ENCODE measurements around the gene RERE. TPM values are rescaled to one million over a fixed set of nuclear protein-coding genes. Genes with fewer than 3 reads are reported as not detected.

The RERE gene
- total RNA-seq, 1 experiment from 2014 or later: 217 TPM

DNA sequence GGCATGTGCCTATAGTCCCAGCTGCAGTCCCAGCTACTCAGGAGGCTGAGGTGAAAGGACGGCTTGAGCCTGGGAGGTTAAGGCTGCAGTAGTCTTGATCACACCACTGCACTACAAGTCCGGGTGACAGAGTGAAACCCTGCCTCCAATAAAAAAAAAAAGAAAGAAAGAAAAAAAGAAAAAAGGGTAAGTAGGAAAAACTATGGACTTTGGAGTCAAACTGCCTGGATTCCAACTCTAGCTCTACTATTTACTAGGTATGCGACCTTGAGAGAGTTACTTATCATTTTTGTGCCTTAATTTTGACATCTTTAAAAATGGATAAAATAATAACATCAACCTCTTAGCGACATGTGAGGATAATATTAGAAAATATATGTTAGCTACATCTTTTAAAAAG is 348.7 kb downstream of the RERE start:
- no peak for ATAC-seq

GRCh38 chr1:8467308-8467707 is 350.1 kb downstream of the RERE start:
- H3K27me3 ChIP-seq (ENCODE audit: control insufficient read depth, insufficient read depth, low read length): no peaks in the 10 kb centered on the region
- no peak overlapping the region for H3K27ac ChIP-seq (ENCODE audit: low read length)
- H3K4me1 ChIP-seq (ENCODE audit: control insufficient read depth, insufficient read depth, low read length): peaks cover 27% of the 10 kb centered on the region
- H3K36me3 ChIP-seq (ENCODE audit: control insufficient read depth, insufficient read depth, low read length): peaks cover 2% of the 10 kb centered on the region
- ChIA-PET POLR2A (no interaction called here), CTCF (no interaction called here)
- no peak for DNase-seq (ENCODE audit: low read depth, low spot score)
- TF ChIP-seq REST (IDR thresholded peaks at IDR 0.05; ENCODE audit: insufficient read depth in 1 of 2, low read depth in 2 of 2, low read length in 1 of 2) (no peak), TCF7L2 (IDR thresholded peaks at IDR 0.05; ENCODE audit: low read depth, low read length) (no peak), SIN3A (IDR thresholded peaks at IDR 0.05; ENCODE audit: borderline replicate concordance, insufficient read depth, low read depth, low read length) (no peak), POLR2AphosphoS5 (IDR thresholded peaks at IDR 0.05; ENCODE audit: low read depth, low read length) (no peak)
- TF ChIP-seq, protein P1, sequence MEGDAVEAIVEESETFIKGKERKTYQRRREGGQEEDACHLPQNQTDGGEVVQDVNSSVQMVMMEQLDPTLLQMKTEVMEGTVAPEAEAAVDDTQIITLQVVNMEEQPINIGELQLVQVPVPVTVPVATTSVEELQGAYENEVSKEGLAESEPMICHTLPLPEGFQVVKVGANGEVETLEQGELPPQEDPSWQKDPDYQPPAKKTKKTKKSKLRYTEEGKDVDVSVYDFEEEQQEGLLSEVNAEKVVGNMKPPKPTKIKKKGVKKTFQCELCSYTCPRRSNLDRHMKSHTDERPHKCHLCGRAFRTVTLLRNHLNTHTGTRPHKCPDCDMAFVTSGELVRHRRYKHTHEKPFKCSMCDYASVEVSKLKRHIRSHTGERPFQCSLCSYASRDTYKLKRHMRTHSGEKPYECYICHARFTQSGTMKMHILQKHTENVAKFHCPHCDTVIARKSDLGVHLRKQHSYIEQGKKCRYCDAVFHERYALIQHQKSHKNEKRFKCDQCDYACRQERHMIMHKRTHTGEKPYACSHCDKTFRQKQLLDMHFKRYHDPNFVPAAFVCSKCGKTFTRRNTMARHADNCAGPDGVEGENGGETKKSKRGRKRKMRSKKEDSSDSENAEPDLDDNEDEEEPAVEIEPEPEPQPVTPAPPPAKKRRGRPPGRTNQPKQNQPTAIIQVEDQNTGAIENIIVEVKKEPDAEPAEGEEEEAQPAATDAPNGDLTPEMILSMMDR (IDR thresholded peaks at IDR 0.05): no peak
- no peak for ATAC-seq
- in situ Hi-C loops (cut with HindIII; ENCODE audit: low pct_unique_long_range_greater_than_20kb, low sequenced_read_pairs) (no loop called here), intact Hi-C loops (cut with micrococcal nuclease; ENCODE audit: unreplicated experiment) (no loop called here)
- H3K4me3 ChIP-seq (ENCODE audit: low read depth in 2 of 2, low read length in 2 of 2): no peak overlapping the region
- no TSS peak for BruUV-seq (replicated peaks)
- no peaks in the 10 kb centered on the region for H3K9me3 ChIP-seq (ENCODE audit: control insufficient read depth, insufficient read depth, low read depth, low read length)

More for the DNA sequence above, 348.7 kb downstream of the RERE start:
- Histone ChIP-seq H3K27ac (ENCODE audit: low read length) (no peak overlapping the region), H3K9me3 (ENCODE audit: control insufficient read depth, insufficient read depth, low read depth, low read length) (no peaks in the 10 kb centered on the region), H3K4me1 (ENCODE audit: control insufficient read depth, insufficient read depth, low read length) (peaks cover 18% of the 10 kb centered on the region), H3K4me3 (ENCODE audit: low read depth in 2 of 2, low read length in 2 of 2) (no peak overlapping the region), H3K36me3 (ENCODE audit: control insufficient read depth, insufficient read depth, low read length) (peaks cover 2% of the 10 kb centered on the region), H3K27me3 (ENCODE audit: control insufficient read depth, insufficient read depth, low read length) (no peaks in the 10 kb centered on the region)
- BruUV-seq (replicated peaks): no TSS peak
- CTCF ChIA-PET: no interaction called here
- no peak for TF ChIP-seq REST (IDR thresholded peaks at IDR 0.05; ENCODE audit: insufficient read depth in 1 of 2, low read depth in 2 of 2, low read length in 1 of 2)
- no peak for TF ChIP-seq POLR2AphosphoS5 (IDR thresholded peaks at IDR 0.05; ENCODE audit: low read depth, low read length)
- TF ChIP-seq SIN3A (IDR thresholded peaks at IDR 0.05; ENCODE audit: borderline replicate concordance, insufficient read depth, low read depth, low read length): no peak
- TF ChIP-seq TCF7L2 (IDR thresholded peaks at IDR 0.05; ENCODE audit: low read depth, low read length): no peak
- DNase-seq (ENCODE audit: low read depth, low spot score): no peak
- POLR2A ChIA-PET: no interaction called here
- in situ Hi-C loops (cut with HindIII; ENCODE audit: low pct_unique_long_range_greater_than_20kb, low sequenced_read_pairs): no loop called here
- intact Hi-C loops (cut with micrococcal nuclease; ENCODE audit: unreplicated experiment): no loop called here

Data from Panc1 (cell line).